HuH-7 (cell line): ENCODE measurements around the gene TMEM88.

ENCODE experiments used
- DNase-seq: peaks from one replicate; pipeline ENCODE4 v3.0.0; 2011; ENCODE audit warnings: low spot score

TMEM88 gene

GRCh38 chr17:7833011-7833794 is 21.7 kb upstream of the TMEM88 start:
- DNase-seq: no peak

DNA sequence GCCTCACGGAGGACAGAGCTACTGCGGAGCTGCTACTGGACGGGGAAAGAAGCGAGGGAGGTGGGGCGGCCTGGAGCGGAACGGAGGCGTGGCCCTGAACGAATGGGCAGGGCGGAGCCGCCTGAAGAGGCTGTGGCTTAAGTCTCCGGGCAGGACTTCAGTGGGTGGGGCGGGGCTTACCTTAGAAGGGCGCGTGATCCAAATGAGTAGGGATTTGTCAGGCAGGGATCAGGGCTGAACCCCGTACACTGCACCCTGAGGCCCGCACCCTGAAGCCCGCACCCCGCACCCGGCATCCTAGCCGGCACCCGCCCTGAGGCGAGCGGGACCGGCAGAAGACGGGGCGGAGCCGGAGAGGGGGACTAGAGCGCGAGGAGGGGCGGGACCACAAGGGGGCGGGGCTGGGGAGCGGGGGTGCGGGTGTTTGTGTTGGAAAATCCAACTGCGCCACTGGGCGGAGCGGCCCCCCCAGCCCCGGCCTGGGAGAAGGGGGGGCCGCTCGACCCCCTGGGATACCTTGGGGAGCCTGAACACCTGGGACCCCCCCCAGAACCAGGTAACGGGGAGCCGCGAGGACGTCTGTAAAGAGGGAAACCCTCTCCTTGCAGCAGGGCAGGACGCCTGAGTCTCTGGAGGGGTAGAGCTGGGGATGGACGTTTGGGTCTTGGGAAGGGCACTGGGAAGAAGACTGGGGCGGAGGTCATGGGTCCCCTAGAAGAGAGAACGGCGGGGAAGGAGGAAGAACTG is 20.9 kb upstream of the TMEM88 start, which contains the start of gene KDM6B:
TSS of gene KDM6B (plus strand) at position 423 of the 747 bp plus-strand sequence. CDS start 11,338 bp downstream, outside the sequence.
- peak; percentile 73 for DNase-seq

GRCh38 chr17:7834542-7834956 is 20.3 kb upstream of the TMEM88 start:
- peak; percentile 58 for DNase-seq

GRCh38 chr17:7834957-7835813 is 19.7 kb upstream of the TMEM88 start:
- peak; percentile 85 for DNase-seq

GRCh38 chr17:7835814-7836595 is 18.9 kb upstream of the TMEM88 start:
- peak; percentile 42 for DNase-seq

- DNase-seq: peak; percentile 73
Measured at GRCh38 chr17:7836596-7837407, 18.1 kb upstream of the TMEM88 start.

DNA sequence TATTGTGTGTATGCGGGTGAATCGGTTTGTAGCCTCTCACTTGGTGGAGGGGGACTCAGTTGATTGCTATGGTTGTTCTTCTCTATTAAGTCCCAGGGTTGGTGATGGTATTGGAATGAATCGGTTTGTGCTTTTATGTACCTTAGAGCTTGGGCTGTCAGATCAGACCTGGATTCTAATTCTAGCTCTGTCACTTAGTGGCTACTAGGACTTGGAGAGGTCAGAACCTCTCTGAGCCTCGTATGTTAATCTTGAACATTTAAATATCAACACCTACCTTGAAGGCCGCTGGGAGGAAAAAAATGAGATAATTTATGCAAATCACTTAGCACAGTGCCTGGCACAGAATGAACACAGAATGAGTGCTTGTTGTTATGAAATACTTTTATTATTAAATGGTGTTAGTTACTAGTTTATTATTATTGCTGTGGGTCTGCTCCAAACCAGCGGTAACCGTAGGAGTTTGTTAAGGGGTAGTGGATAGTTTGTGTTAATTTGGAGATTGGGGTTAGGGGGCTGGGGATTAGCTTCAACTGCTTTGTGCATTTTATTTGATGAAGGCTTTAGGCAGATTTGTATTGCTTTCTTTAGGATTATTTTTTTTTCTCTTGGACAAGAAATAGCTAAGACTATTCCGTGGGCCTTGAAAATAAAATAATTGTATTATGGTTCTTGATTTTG is 17.3 kb upstream of the TMEM88 start:
- no peak for DNase-seq

- DNase-seq: peak; percentile 57
Measured at GRCh38 chr17:7838090-7839075, 16.5 kb upstream of the TMEM88 start.

GRCh38 chr17:7839190-7839875 is 15.5 kb upstream of the TMEM88 start:
- DNase-seq: no peak

- no peak for DNase-seq
Measured at GRCh38 chr17:7839876-7840261, 15.0 kb upstream of the TMEM88 start.

DNA sequence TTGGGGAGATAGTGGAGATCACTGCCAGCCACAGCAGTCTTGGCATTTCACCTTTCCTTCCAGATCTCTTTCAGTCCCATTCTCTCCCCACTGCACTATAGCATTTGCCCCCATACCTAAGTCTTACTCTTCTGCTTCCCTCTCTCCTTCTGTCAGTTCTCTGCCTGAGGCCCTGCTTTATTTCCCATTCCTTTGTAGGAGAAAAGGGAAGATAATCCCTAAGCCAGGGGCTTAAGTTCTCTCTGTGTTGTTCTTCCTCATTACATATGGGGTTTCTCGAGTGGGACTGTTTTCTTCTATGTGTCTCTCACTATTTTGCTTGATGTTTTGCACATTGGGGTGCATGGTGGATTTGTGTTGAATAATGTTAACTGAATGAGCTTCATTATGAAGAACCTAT is 14.4 kb upstream of the TMEM88 start:
- no peak for DNase-seq

- DNase-seq: no peak
Measured at GRCh38 chr17:7840875-7841274, 14.0 kb upstream of the TMEM88 start.

- DNase-seq: peak; percentile 27
Measured at GRCh38 chr17:7841396-7841914, 13.4 kb upstream of the TMEM88 start.

DNA sequence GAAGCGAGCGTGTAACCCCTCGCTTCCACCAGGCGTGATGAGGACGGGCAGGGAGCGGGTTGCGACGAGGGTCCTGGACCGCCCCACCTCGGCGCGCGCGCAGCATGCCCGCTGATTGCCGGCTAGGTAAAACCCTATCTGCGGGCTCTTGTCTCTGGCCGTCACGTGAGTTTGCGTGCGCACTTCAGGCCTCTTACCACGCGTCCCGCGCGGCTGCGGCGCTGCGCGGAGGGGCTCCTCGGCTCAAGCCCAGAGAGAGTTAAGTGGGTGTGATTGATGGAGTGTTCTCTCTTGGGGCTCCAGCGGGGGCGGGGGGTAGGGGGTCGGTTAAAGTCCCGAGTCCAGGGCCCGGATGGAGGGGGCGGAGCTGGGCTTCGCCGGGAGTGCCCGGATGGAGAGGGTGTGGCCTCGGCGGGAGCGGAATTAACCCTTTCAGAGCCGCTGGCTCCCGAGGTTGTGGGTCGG is 12.9 kb upstream of the TMEM88 start:
- DNase-seq: peak; percentile 84

GRCh38 chr17:7842380-7843256 is 12.2 kb upstream of the TMEM88 start:
- no peak for DNase-seq

GRCh38 chr17:7843257-7843535 is 11.7 kb upstream of the TMEM88 start:
- no peak for DNase-seq
